Thoracic aorta (tissue), 2 donors: ENCODE measurements around the gene PROCA1. TPM values are rescaled to one million over a fixed set of nuclear protein-coding genes. Genes with fewer than 3 reads are reported as not detected.

Experiments used
- ATAC-seq: fragments of 150-250 bp; one replicate; pipeline ENCODE4 v1.8.0; 2017; ENCODE audit warnings: low read depth; ENCODE audit not compliant: insufficient number of reproducible peaks, low FRiP score
- DNase-seq: peaks from one replicate; pipeline ENCODE4 v3.0.0-alpha.2; 2020; ENCODE audit warnings: low spot score
- H3K27ac ChIP-seq, 2 donors: fragments of 200-600 bp; sonication (generic); 1 replicate in 1 of 2; 2 replicates in 1 of 2; pipeline ENCODE4 v1.5.1; 2016; ENCODE audit warnings: mild to moderate bottlenecking in 2 of 2, moderate library complexity in 2 of 2
- H3K27me3 ChIP-seq: fragments of 200-600 bp; sonication (generic); replicated peaks from 2 replicates; pipeline ENCODE4 v1.6.0; 2016; ENCODE audit warnings: mild to moderate bottlenecking; ENCODE audit not compliant: insufficient read depth
- H3K36me3 ChIP-seq: fragments of 200-600 bp; sonication (generic); one replicate; pipeline ENCODE4 v1.5.1; 2016
- H3K4me1 ChIP-seq, 2 donors: fragments of 200-600 bp; sonication (generic); 1 replicate in 1 of 2; 2 replicates in 1 of 2; pipeline versions ENCODE4 v1.5.1 to v1.6.0; 2016; ENCODE audit warnings: low read depth in 2 of 2, mild to moderate bottlenecking in 1 of 2; ENCODE audit not compliant: control insufficient read depth in 1 of 2
- H3K4me3 ChIP-seq: fragments of 200-600 bp; sonication (generic); 2 replicates; pipeline ENCODE4 v1.5.1; 2016; ENCODE audit warnings: mild to moderate bottlenecking
- H3K9me3 ChIP-seq: fragments of 200-600 bp; sonication (generic); 2 replicates; pipeline ENCODE4 v1.5.1; 2016
- CTCF ChIP-seq: fragments of 200-600 bp; sonication (generic); IDR thresholded peaks from one replicate; pipeline ENCODE4 v1.5.1; 2019; ENCODE audit warnings: antibody characterized with exemption
- total RNA-seq, 2 donors: library from RNA; depleted of rRNA; stranded (reverse); fragments of >200 nt; gene quantifications; one replicate each; pipeline versions ENCODE4 v1.1.0 to v1.2.3, GENCODE V29; 2016

Gene PROCA1
- total RNA-seq, 2 donors from 2014 or later, result 1.1 to 1.8 TPM

GRCh38 chr17:28698253-28698941 is 13.3 kb downstream of the PROCA1 start:
- no peak for ATAC-seq

GRCh38 chr17:28693869-28694268 is 17.8 kb downstream of the PROCA1 start:
- DNase-seq, result no peak
- TF ChIP-seq CTCF, result no peak
- Histone ChIP-seq H3K4me1 (no peaks in the 10 kb centered on the region), H3K27ac (no peak overlapping the region), H3K27me3 (no peaks in the 10 kb centered on the region), H3K9me3 (no peaks in the 10 kb centered on the region), H3K4me3 (no peak overlapping the region), H3K36me3 (peaks cover 85% of the 10 kb centered on the region)
- ATAC-seq, result no peak

More at GRCh38 chr17:28698253-28698941, 13.3 kb downstream of the PROCA1 start:
- no peaks in the 10 kb centered on the region for H3K27me3 ChIP-seq
- no peak for TF ChIP-seq CTCF
- no peak overlapping the region for H3K4me3 ChIP-seq
- DNase-seq, result no peak
- H3K4me1 ChIP-seq, result no peaks in the 10 kb centered on the region
- peaks cover 92% of the 10 kb centered on the region for H3K36me3 ChIP-seq
- H3K9me3 ChIP-seq, result no peaks in the 10 kb centered on the region
- H3K27ac ChIP-seq, result no peak overlapping the region

- Histone ChIP-seq H3K4me1 (no peaks in the 10 kb centered on the region), H3K27me3 (no peaks in the 10 kb centered on the region), H3K27ac (no peak overlapping the region), H3K4me3 (no peak overlapping the region), H3K9me3 (no peaks in the 10 kb centered on the region), H3K36me3 (peaks cover 78% of the 10 kb centered on the region)
- TF ChIP-seq CTCF, result no peak
- ATAC-seq (no peak), DNase-seq (no peak)
Measured at GRCh38 chr17:28689011-28689410, 22.7 kb downstream of the PROCA1 start.

GRCh38 chr17:28688481-28688880 is 23.2 kb downstream of the PROCA1 start:
- Histone ChIP-seq H3K4me3 (no peak overlapping the region), H3K27ac (no peak overlapping the region), H3K36me3 (peaks cover 76% of the 10 kb centered on the region), H3K4me1 (no peaks in the 10 kb centered on the region), H3K9me3 (no peaks in the 10 kb centered on the region), H3K27me3 (no peaks in the 10 kb centered on the region)
- ATAC-seq (no peak), DNase-seq (no peak)
- TF ChIP-seq CTCF, result no peak

GRCh38 chr17:28686296-28686695 is 25.4 kb downstream of the PROCA1 start:
- no peak for ATAC-seq
- Histone ChIP-seq H3K4me3 (no peak overlapping the region), H3K27ac (no peak overlapping the region), H3K36me3 (peaks cover 90% of the 10 kb centered on the region), H3K9me3 (no peaks in the 10 kb centered on the region), H3K4me1 (no peaks in the 10 kb centered on the region), H3K27me3 (no peaks in the 10 kb centered on the region)
- DNase-seq, result no peak
- TF ChIP-seq CTCF, result no peak
